GM23248 (cell line): ENCODE data around the gene UBE2F.

ENCODE experiments used
- EZH2 ChIP-seq: fragments of 200-600 bp; sonication (generic); IDR thresholded peaks from 2 replicates; pipeline ENCODE4 v1.6.1; 2018; ENCODE audit warnings: antibody characterized with exemption, mild to moderate bottlenecking; ENCODE audit not compliant: insufficient read depth, poor library complexity, severe bottlenecking
- EZH2phosphoT487 ChIP-seq: fragments of 200-600 bp; sonication (generic); IDR thresholded peaks from 2 replicates; pipeline ENCODE4 v1.6.1; 2018; ENCODE audit warnings: antibody characterized with exemption, moderate library complexity, mild to moderate bottlenecking, low read depth; ENCODE audit not compliant: insufficient read depth

DNA sequence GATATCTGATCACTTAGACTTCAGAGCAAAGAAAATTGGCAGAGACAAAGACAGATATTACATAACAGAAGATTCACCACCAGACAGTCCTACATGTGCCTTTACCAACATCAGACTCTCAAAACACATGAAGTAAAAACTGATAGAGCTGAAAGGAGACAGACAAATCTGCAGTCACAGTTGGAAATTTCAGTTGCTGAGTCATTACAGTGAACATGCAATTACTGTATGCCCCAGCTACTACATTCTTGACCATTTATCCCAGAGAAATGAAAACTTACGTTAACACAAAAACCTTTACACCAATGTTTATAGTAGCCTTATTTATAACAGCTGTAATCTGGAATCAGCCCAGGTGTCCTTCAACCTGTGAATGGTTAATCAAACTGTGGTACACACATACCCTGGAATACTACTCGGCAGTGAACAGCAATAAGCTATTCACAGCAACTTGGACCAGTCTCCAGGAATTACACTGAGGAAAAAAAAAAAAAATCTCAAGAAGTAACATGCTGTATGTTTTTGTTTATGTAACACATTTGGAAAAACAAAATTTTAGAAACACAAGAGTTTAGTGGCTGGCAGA lies 86.5 kb downstream of the UBE2F start:
- no peak for TF ChIP-seq EZH2
- no peak for TF ChIP-seq EZH2phosphoT487
